Sigmoid colon (tissue), 7 donors: ENCODE measurements around the gene ORAI3. TPM values are rescaled to one million over a fixed set of nuclear protein-coding genes. Genes with fewer than 3 reads are reported as not detected.
A peak's percentile ranks its signal among the peaks of the same experiment; 100 is the strongest.

Experiments
- DNase-seq: peaks from one replicate; pipeline ENCODE4 v3.0.0-alpha.2; 2019
- H3K27ac ChIP-seq, 4 donors: fragments of 200-600 bp; sonication (generic); one replicate each; pipeline ENCODE4 v1.5.1; 2016 to 2019; ENCODE audit warnings: mild to moderate bottlenecking in 1 of 4
- H3K27me3 ChIP-seq, 3 donors: fragments of 200-600 bp; sonication (generic); one replicate each; pipeline ENCODE4 v1.5.1; 2019; ENCODE audit warnings: mild to moderate bottlenecking in 1 of 3
- H3K36me3 ChIP-seq, 4 donors: fragments of 200-600 bp; sonication (generic); one replicate each; pipeline ENCODE4 v1.5.1; 2016 to 2019
- H3K4me1 ChIP-seq, 4 donors: fragments of 200-600 bp; sonication (generic); one replicate each; pipeline ENCODE4 v1.5.1; 2017 to 2019
- H3K4me3 ChIP-seq, 4 donors: fragments of 200-600 bp; sonication (generic); one replicate each; pipeline ENCODE4 v1.5.1; 2017 to 2019; ENCODE audit warnings: mild to moderate bottlenecking in 2 of 4, moderate library complexity in 1 of 4
- H3K9me3 ChIP-seq, 4 donors: fragments of 200-600 bp in 3 of 4; sonication (generic) in 3 of 4; one replicate each; pipeline versions ENCODE4 v1.5.1 to v1.6.1; 2013 to 2019
- CTCF ChIP-seq, 4 experiments: fragments of 450-650 bp in 3 of 4; fragments of 200-600 bp in 1 of 4; IDR thresholded peaks; one replicate each; pipeline ENCODE4 v1.5.1; 2016 to 2019; ENCODE audit warnings: antibody characterized with exemption in 4 of 4, mild to moderate bottlenecking in 3 of 4, moderate library complexity in 2 of 4
- EP300 ChIP-seq, 4 donors: sonication (generic); formaldehyde crosslinking; IDR thresholded peaks; one replicate each; pipeline ENCODE4 v1.6.1; 2017; ENCODE audit warnings: antibody characterized with exemption in 4 of 4
- POLR2A ChIP-seq, 2 donors: fragments of 450-650 bp; IDR thresholded peaks; one replicate each; pipeline ENCODE4 v1.6.1; 2016; ENCODE audit warnings: antibody characterized with exemption in 2 of 2, mild to moderate bottlenecking in 2 of 2, moderate library complexity in 2 of 2
- POLR2AphosphoS5 ChIP-seq, 4 donors: sonication (generic); formaldehyde crosslinking; IDR thresholded peaks; one replicate each; pipeline ENCODE4 v1.6.1; 2017; ENCODE audit warnings: antibody characterized with exemption in 4 of 4
- WGBS, 2 donors: extraction: QIAGEN DNeasy Blood & Tissue Kit; methylation state at CpG; one replicate each; pipeline ENCODE4 v1.1.7; 2013; 5-methylcytosine and 5-hydroxymethylcytosine counted together
- intact Hi-C: fragments of 100-400 bp; cut with DNase I; formaldehyde crosslinking; loops from one replicate; pipeline ENCODE4 v1.15.1; 2023
- polyA plus RNA-seq, 3 donors: library from polyadenylated mRNA; stranded (reverse); fragments of 200-250 nt; gene quantifications; one replicate each; pipeline ENCODE4 v1.2.3, GENCODE V29; 2013
- total RNA-seq, 4 donors: library from RNA; depleted of rRNA; stranded (reverse); fragments of >200 nt; gene quantifications; one replicate each; pipeline ENCODE4 v1.1.0, GENCODE V29; 2016
- donor health status: healthy with polysubstance abuse.
- donor health status: Bipolar disorder and iron deficiency.
- donor health status: healthy.

Gene ORAI3
- total and polyA plus RNA-seq, 7 donors: 8.6 to 43.3 (median 33.3) TPM

- WGBS, 2 donors: 86% methylated on average over 29 of the region's 29 CpGs
- Histone ChIP-seq H3K4me1 (peaks cover 0 to 19% (median 13%) of the 10 kb centered on the region in 4 donors), H3K27me3 (no peaks in the 10 kb centered on the region), H3K36me3 (peaks cover 0 to under 1% (median 0%) of the 10 kb centered on the region in 4 donors), H3K4me3 (no peak overlapping the region), H3K9me3 (no peaks in the 10 kb centered on the region), H3K27ac (no peak overlapping the region)
- no peak for DNase-seq
- intact Hi-C loops: no loop called here
- no peak for TF ChIP-seq EP300 (IDR thresholded peaks at IDR 0.05)
- TF ChIP-seq POLR2AphosphoS5 (IDR thresholded peaks at IDR 0.05): no peak
- no peak for TF ChIP-seq CTCF (IDR thresholded peaks at IDR 0.05)
- no peak for TF ChIP-seq POLR2A (IDR thresholded peaks at IDR 0.05)
Observed at GRCh38 chr16:30992931-30993816, 44.3 kb downstream of the ORAI3 start.

GRCh38 chr16:30995927-30996323, 47.1 kb downstream of the ORAI3 start:
- Histone ChIP-seq H3K27ac (peak overlapping the region; percentile 81 to 87 (median 87)), H3K27me3 (no peaks in the 10 kb centered on the region), H3K9me3 (no peaks in the 10 kb centered on the region), H3K36me3 (no peaks in the 10 kb centered on the region), H3K4me1 (peaks cover 0 to 19% (median 13%) of the 10 kb centered on the region in 4 donors), H3K4me3 (peak overlapping the region in 3 of 4 donors; percentile 53 to 66 (median 65))
- TF ChIP-seq POLR2A (IDR thresholded peaks at IDR 0.05): no peak
- TF ChIP-seq CTCF (IDR thresholded peaks at IDR 0.05): no peak
- no peak for TF ChIP-seq EP300 (IDR thresholded peaks at IDR 0.05)
- TF ChIP-seq POLR2AphosphoS5 (IDR thresholded peaks at IDR 0.05): no peak
- intact Hi-C loops: loop anchor here (2.0 to 5.0 kb wide), 2 partner anchors 79 to 146 kb away; partner anchors contain the start of genes ZNF646 and ZNF668
- no peak for DNase-seq
- 65 to 81% methylated on average over 11 of the region's 11 CpGs for WGBS, 2 donors

GRCh38 chr16:30996324-30996984, 47.6 kb downstream of the ORAI3 start:
- Histone ChIP-seq H3K9me3 (no peaks in the 10 kb centered on the region), H3K36me3 (no peaks in the 10 kb centered on the region), H3K27me3 (no peaks in the 10 kb centered on the region), H3K4me1 (peaks cover 0 to 19% (median 13%) of the 10 kb centered on the region in 4 donors), H3K27ac (peak overlapping the region; percentile 81 to 87 (median 87)), H3K4me3 (peak overlapping the region; percentile 49 to 66 (median 59))
- intact Hi-C loops: loop anchor here (2.0 to 5.0 kb wide), 2 partner anchors 78 to 146 kb away; partner anchors contain the start of genes ZNF646 and ZNF668
- DNase-seq: no peak
- WGBS, 2 donors: 8 to 32% methylated on average over 23 of the region's 23 CpGs
- no peak for TF ChIP-seq CTCF (IDR thresholded peaks at IDR 0.05)
- TF ChIP-seq EP300 (IDR thresholded peaks at IDR 0.05): no peak
- no peak for TF ChIP-seq POLR2AphosphoS5 (IDR thresholded peaks at IDR 0.05)
- TF ChIP-seq POLR2A (IDR thresholded peaks at IDR 0.05): no peak

GRCh38 chr16:30996985-30997724, 48.3 kb downstream of the ORAI3 start:
- peak; percentile 95 for DNase-seq
- peak in 1 of 2 donors; percentile 33 for TF ChIP-seq POLR2A (IDR thresholded peaks at IDR 0.05)
- peak; percentile 80 to 87 (median 82) for TF ChIP-seq POLR2AphosphoS5 (IDR thresholded peaks at IDR 0.05)
- TF ChIP-seq EP300 (IDR thresholded peaks at IDR 0.05): no peak
- H3K9me3 ChIP-seq: no peaks in the 10 kb centered on the region
- H3K27ac ChIP-seq: peak overlapping the region; percentile 81 to 87 (median 87)
- H3K27me3 ChIP-seq: no peaks in the 10 kb centered on the region
- intact Hi-C loops: loop anchor here (1.0 to 5.0 kb wide), 3 partner anchors 35 to 145 kb away; partner anchors contain the start of genes ZNF646 and ZNF668
- peak overlapping the region; percentile 49 to 66 (median 59) for H3K4me3 ChIP-seq
- H3K4me1 ChIP-seq: peaks cover 0 to 19% (median 13%) of the 10 kb centered on the region in 4 donors
- H3K36me3 ChIP-seq: no peaks in the 10 kb centered on the region
- 2 to 3% methylated on average over 60 of the region's 60 CpGs for WGBS, 2 donors
